Measurements from ENCODE around the gene DUT.

Gene DUT

DNA sequence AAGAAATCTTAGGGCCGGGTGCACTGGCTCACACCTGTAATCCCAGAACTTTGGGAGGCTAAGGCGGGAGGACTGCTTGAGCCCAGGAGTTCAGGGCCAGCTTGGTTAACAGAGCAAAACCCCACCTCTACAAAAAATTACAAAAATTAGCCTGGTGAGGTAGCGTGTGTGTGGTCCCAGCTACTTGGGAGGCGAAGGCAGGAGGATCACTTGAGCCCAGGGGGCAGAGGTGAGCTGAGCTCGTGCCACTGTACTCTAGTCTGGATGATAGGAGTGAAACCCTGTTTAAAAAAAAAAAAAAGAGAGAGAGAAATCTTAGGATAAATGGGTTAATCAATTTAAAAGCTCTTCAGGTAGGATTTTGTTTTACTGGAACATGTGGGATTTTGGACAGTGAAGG, 31.2 kb upstream of the DUT start:
- H3K36me3 ChIP-seq (ENCODE audit: insufficient read depth, low read length) = no peaks in the 10 kb centered on the region
- no peaks in the 10 kb centered on the region for H3K79me2 ChIP-seq (ENCODE audit: insufficient read depth, low read length)
- no peak overlapping the region for H3K9ac ChIP-seq (ENCODE audit: low read depth, low read length, poor library complexity, severe bottlenecking)
- no peak overlapping the region for H3K4me2 ChIP-seq (ENCODE audit: low read depth, low read length, poor library complexity, severe bottlenecking)
- H3K4me3 ChIP-seq (ENCODE audit: low read length, poor library complexity, severe bottlenecking) = no peak overlapping the region
- H3K9me2 ChIP-seq (replicated peaks; ENCODE audit: low read depth, low read length) = no peaks in the 10 kb centered on the region
- TF ChIP-seq, protein P1, sequence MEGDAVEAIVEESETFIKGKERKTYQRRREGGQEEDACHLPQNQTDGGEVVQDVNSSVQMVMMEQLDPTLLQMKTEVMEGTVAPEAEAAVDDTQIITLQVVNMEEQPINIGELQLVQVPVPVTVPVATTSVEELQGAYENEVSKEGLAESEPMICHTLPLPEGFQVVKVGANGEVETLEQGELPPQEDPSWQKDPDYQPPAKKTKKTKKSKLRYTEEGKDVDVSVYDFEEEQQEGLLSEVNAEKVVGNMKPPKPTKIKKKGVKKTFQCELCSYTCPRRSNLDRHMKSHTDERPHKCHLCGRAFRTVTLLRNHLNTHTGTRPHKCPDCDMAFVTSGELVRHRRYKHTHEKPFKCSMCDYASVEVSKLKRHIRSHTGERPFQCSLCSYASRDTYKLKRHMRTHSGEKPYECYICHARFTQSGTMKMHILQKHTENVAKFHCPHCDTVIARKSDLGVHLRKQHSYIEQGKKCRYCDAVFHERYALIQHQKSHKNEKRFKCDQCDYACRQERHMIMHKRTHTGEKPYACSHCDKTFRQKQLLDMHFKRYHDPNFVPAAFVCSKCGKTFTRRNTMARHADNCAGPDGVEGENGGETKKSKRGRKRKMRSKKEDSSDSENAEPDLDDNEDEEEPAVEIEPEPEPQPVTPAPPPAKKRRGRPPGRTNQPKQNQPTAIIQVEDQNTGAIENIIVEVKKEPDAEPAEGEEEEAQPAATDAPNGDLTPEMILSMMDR (conservative IDR thresholded peaks at IDR 0.05; ENCODE audit: low read length) = no peak
- no peak for TF ChIP-seq EZH2phosphoT487 (IDR thresholded peaks at IDR 0.05; ENCODE audit: borderline replicate concordance)
- no peaks in the 10 kb centered on the region for H3K9me3 ChIP-seq (ENCODE audit: insufficient read depth, low read depth, low read length)
- H3K4me1 ChIP-seq (ENCODE audit: insufficient read depth, low read length, poor library complexity, severe bottlenecking) = no peaks in the 10 kb centered on the region
- H4K20me1 ChIP-seq (ENCODE audit: insufficient read depth, low read length, poor library complexity, severe bottlenecking) = no peaks in the 10 kb centered on the region
- no peaks in the 10 kb centered on the region for H3F3A ChIP-seq (ENCODE audit: low read depth)
- no peaks in the 10 kb centered on the region for H3K27me3 ChIP-seq (ENCODE audit: insufficient read depth, low read length, poor library complexity, severe bottlenecking)
- H2AFZ ChIP-seq (ENCODE audit: low read length) = no peak overlapping the region

- Histone ChIP-seq H3K27me3 (ENCODE audit: insufficient read depth, low read length, poor library complexity, severe bottlenecking) (no peaks in the 10 kb centered on the region), H3K4me3 (ENCODE audit: low read length, poor library complexity, severe bottlenecking) (no peak overlapping the region), H3K4me1 (ENCODE audit: insufficient read depth, low read length, poor library complexity, severe bottlenecking) (no peaks in the 10 kb centered on the region), H3K9me3 (ENCODE audit: insufficient read depth, low read depth, low read length) (no peaks in the 10 kb centered on the region), H3K79me2 (ENCODE audit: insufficient read depth, low read length) (no peaks in the 10 kb centered on the region), H3K4me2 (ENCODE audit: low read depth, low read length, poor library complexity, severe bottlenecking) (no peak overlapping the region), H3K9me2 (replicated peaks; ENCODE audit: low read depth, low read length) (no peaks in the 10 kb centered on the region), H3K9ac (ENCODE audit: low read depth, low read length, poor library complexity, severe bottlenecking) (no peak overlapping the region), H2AFZ (ENCODE audit: low read length) (no peak overlapping the region), H3K36me3 (ENCODE audit: insufficient read depth, low read length) (no peaks in the 10 kb centered on the region), H4K20me1 (ENCODE audit: insufficient read depth, low read length, poor library complexity, severe bottlenecking) (no peaks in the 10 kb centered on the region), H3F3A (ENCODE audit: low read depth) (no peaks in the 10 kb centered on the region)
- no peak for TF ChIP-seq EZH2phosphoT487 (IDR thresholded peaks at IDR 0.05; ENCODE audit: borderline replicate concordance)
- TF ChIP-seq, protein P1 (conservative IDR thresholded peaks at IDR 0.05; ENCODE audit: low read length) = no peak
Observed at GRCh38 chr15:48304398-48304797, 26.8 kb upstream of the DUT start.

GRCh38 chr15:48306639-48307038, 24.6 kb upstream of the DUT start:
- no peak for TF ChIP-seq EZH2phosphoT487 (IDR thresholded peaks at IDR 0.05; ENCODE audit: borderline replicate concordance)
- TF ChIP-seq, protein P1 (conservative IDR thresholded peaks at IDR 0.05; ENCODE audit: low read length) = no peak
- H3K9ac ChIP-seq (ENCODE audit: low read depth, low read length, poor library complexity, severe bottlenecking) = no peak overlapping the region

More at GRCh38 chr15:48306639-48307038, 24.6 kb upstream of the DUT start:
- Histone ChIP-seq H3K79me2 (ENCODE audit: insufficient read depth, low read length) (no peaks in the 10 kb centered on the region), H3K4me2 (ENCODE audit: low read depth, low read length, poor library complexity, severe bottlenecking) (no peak overlapping the region), H3F3A (ENCODE audit: low read depth) (no peaks in the 10 kb centered on the region), H3K9me3 (ENCODE audit: insufficient read depth, low read depth, low read length) (no peaks in the 10 kb centered on the region), H3K9me2 (replicated peaks; ENCODE audit: low read depth, low read length) (no peaks in the 10 kb centered on the region), H3K36me3 (ENCODE audit: insufficient read depth, low read length) (no peaks in the 10 kb centered on the region), H3K4me3 (ENCODE audit: low read length, poor library complexity, severe bottlenecking) (no peak overlapping the region), H2AFZ (ENCODE audit: low read length) (no peak overlapping the region), H3K27me3 (ENCODE audit: insufficient read depth, low read length, poor library complexity, severe bottlenecking) (no peaks in the 10 kb centered on the region), H4K20me1 (ENCODE audit: insufficient read depth, low read length, poor library complexity, severe bottlenecking) (no peaks in the 10 kb centered on the region), H3K4me1 (ENCODE audit: insufficient read depth, low read length, poor library complexity, severe bottlenecking) (no peaks in the 10 kb centered on the region)

Measured in Loucy (cell line).